Loucy (cell line): ENCODE measurements around the gene AKAP1.

Experiments used
- EZH2phosphoT487 ChIP-seq: fragments of 200-600 bp; IDR thresholded peaks from 2 replicates; pipeline ENCODE4 v1.6.1; 2018; ENCODE audit warnings: antibody characterized with exemption, mild to moderate bottlenecking, moderate library complexity, borderline replicate concordance
- TF ChIP-seq, protein P1 (sequence below): fragments of 200-600 bp; sonication (generic); conservative IDR thresholded peaks from 2 replicates; pipeline ENCODE4 v1.5.1; 2014; ENCODE audit warnings: mild to moderate bottlenecking, antibody characterized with exemption, low read length

DNA sequence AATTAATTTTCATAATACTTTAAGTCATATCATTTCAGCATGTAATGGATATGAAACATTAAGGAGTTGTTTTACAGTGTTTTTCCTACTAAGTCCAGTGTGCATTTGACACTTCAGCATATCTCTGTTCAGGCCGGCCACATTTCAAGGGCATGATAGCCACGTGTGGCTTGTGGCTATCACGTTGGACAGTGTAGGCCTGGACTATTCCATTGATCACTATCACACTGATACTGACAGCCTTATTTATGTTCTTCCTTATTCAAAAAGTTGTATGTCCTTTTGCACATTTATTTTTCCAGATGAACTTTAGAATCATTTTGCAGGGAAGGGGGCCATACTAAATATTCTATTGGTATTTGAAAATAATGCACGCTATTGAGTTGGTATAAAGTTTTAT, 39.0 kb downstream of the AKAP1 start:
- TF ChIP-seq, protein P1, sequence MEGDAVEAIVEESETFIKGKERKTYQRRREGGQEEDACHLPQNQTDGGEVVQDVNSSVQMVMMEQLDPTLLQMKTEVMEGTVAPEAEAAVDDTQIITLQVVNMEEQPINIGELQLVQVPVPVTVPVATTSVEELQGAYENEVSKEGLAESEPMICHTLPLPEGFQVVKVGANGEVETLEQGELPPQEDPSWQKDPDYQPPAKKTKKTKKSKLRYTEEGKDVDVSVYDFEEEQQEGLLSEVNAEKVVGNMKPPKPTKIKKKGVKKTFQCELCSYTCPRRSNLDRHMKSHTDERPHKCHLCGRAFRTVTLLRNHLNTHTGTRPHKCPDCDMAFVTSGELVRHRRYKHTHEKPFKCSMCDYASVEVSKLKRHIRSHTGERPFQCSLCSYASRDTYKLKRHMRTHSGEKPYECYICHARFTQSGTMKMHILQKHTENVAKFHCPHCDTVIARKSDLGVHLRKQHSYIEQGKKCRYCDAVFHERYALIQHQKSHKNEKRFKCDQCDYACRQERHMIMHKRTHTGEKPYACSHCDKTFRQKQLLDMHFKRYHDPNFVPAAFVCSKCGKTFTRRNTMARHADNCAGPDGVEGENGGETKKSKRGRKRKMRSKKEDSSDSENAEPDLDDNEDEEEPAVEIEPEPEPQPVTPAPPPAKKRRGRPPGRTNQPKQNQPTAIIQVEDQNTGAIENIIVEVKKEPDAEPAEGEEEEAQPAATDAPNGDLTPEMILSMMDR = no peak
- no peak for TF ChIP-seq EZH2phosphoT487
